H9 (cell line): ENCODE data around the gene SUN2. TPM values are rescaled to one million over a fixed set of nuclear protein-coding genes. Genes with fewer than 3 reads are reported as not detected.

Source experiments
- DNase-seq: peaks from one replicate; pipeline ENCODE4 v3.0.0-alpha.2; 2017
- H2AFZ ChIP-seq: one replicate; pipeline ENCODE4 v1.6.1; 2013; ENCODE audit warnings: mild to moderate bottlenecking, low read length, control low read depth, moderate library complexity
- H2AK5ac ChIP-seq: 2 replicates; pipeline ENCODE4 v1.6.1; 2013; ENCODE audit warnings: low read length, control low read depth, mixed read lengths; ENCODE audit not compliant: insufficient read length
- H2BK120ac ChIP-seq: one replicate; pipeline ENCODE4 v1.6.1; 2013; ENCODE audit warnings: low read depth, mild to moderate bottlenecking, low read length, control low read depth, inconsistent platforms; ENCODE audit not compliant: poor library complexity, severe bottlenecking
- H2BK12ac ChIP-seq: 2 replicates; pipeline ENCODE4 v1.6.1; 2013; ENCODE audit warnings: low read length, control low read depth, mixed read lengths, low read depth; ENCODE audit not compliant: insufficient read length
- H2BK15ac ChIP-seq: 2 replicates; pipeline ENCODE4 v1.6.1; 2013; ENCODE audit warnings: low read depth, low read length, control low read depth
- H2BK20ac ChIP-seq: one replicate; pipeline ENCODE4 v1.6.1; 2013; ENCODE audit warnings: low read depth, mild to moderate bottlenecking, low read length, control low read depth, inconsistent platforms; ENCODE audit not compliant: poor library complexity, severe bottlenecking
- H2BK5ac ChIP-seq: 2 replicates; pipeline ENCODE4 v1.6.1; 2013; ENCODE audit warnings: low read length, control low read depth, mixed read lengths; ENCODE audit not compliant: insufficient read length
- H3K14ac ChIP-seq: 2 replicates; pipeline ENCODE4 v1.6.1; 2013; ENCODE audit warnings: low read length, control low read depth; ENCODE audit not compliant: insufficient read depth
- H3K18ac ChIP-seq: 2 replicates; pipeline ENCODE4 v1.6.1; 2013; ENCODE audit warnings: low read depth, mild to moderate bottlenecking, mixed read lengths, low read length, control low read depth; ENCODE audit not compliant: insufficient read length
- H3K23ac ChIP-seq: 2 replicates; pipeline ENCODE4 v1.6.1; 2013; ENCODE audit warnings: low read length, control low read depth, mixed read lengths, low read depth; ENCODE audit not compliant: insufficient read length
- H3K23me2 ChIP-seq: 2 replicates; pipeline ENCODE4 v1.6.1; 2013; ENCODE audit warnings: low read depth, mild to moderate bottlenecking, mixed read lengths, low read length, control low read depth; ENCODE audit not compliant: insufficient read length, poor library complexity, severe bottlenecking
- H3K27ac ChIP-seq: 2 replicates; pipeline ENCODE4 v1.5.1; 2013; ENCODE audit warnings: low read length, control low read depth, mixed read lengths, low read depth; ENCODE audit not compliant: insufficient read length
- H3K27me3 ChIP-seq: 2 replicates; pipeline ENCODE4 v1.6.1; 2013; ENCODE audit warnings: low read length, control low read depth, inconsistent platforms; ENCODE audit not compliant: insufficient read depth
- H3K4ac ChIP-seq: 2 replicates; pipeline ENCODE4 v1.6.1; 2013; ENCODE audit warnings: low read depth, mild to moderate bottlenecking, control low read depth, inconsistent platforms, low read length, moderate library complexity
- H3K4me1 ChIP-seq: 2 replicates; pipeline ENCODE4 v1.6.1; 2013; ENCODE audit warnings: low read length, control low read depth, inconsistent platforms; ENCODE audit not compliant: insufficient read depth
- H3K4me2 ChIP-seq: 2 replicates; pipeline ENCODE4 v1.6.1; 2013; ENCODE audit warnings: low read length, control low read depth, mixed read lengths; ENCODE audit not compliant: insufficient read length, insufficient read depth
- H3K56ac ChIP-seq: 2 replicates; pipeline ENCODE4 v1.6.1; 2013; ENCODE audit warnings: low read depth, mild to moderate bottlenecking, mixed read lengths, low read length, control low read depth; ENCODE audit not compliant: insufficient read length
- H3K79me1 ChIP-seq: 2 replicates; pipeline ENCODE4 v1.6.1; 2013; ENCODE audit warnings: low read depth, mild to moderate bottlenecking, moderate library complexity, low read length, control low read depth, inconsistent platforms; ENCODE audit not compliant: insufficient read depth, poor library complexity, severe bottlenecking
- H3K79me2 ChIP-seq: 2 replicates; pipeline ENCODE4 v1.6.1; 2013; ENCODE audit warnings: low read length, control low read depth, inconsistent platforms; ENCODE audit not compliant: insufficient read depth
- H3K9ac ChIP-seq: 2 replicates; pipeline ENCODE4 v1.6.1; 2013; ENCODE audit warnings: low read length, control low read depth, mixed read lengths; ENCODE audit not compliant: insufficient read length; ENCODE audit errors: extremely low read depth
- H3K9me3 ChIP-seq: one replicate; pipeline ENCODE4 v1.6.1; 2013; ENCODE audit warnings: low read depth, low read length, inconsistent platforms; ENCODE audit not compliant: control insufficient read depth
- H3T11ph ChIP-seq: one replicate; pipeline ENCODE4 v1.6.1; 2013; ENCODE audit warnings: mild to moderate bottlenecking, low read length, control low read depth, inconsistent platforms
- H4K20me1 ChIP-seq: one replicate; pipeline ENCODE4 v1.6.1; 2013; ENCODE audit not compliant: control insufficient read depth, insufficient read length, insufficient read depth
- H4K5ac ChIP-seq: 2 replicates; pipeline ENCODE4 v1.6.1; 2013; ENCODE audit warnings: low read depth, mild to moderate bottlenecking, mixed read lengths, low read length, control low read depth; ENCODE audit not compliant: insufficient read length
- H4K8ac ChIP-seq: replicated peaks from 2 replicates; pipeline ENCODE4 v1.6.1; 2013; ENCODE audit warnings: low read length, control low read depth, mixed read lengths, low read depth; ENCODE audit not compliant: insufficient read length
- H4K91ac ChIP-seq: 2 replicates; pipeline ENCODE4 v1.6.1; 2013; ENCODE audit warnings: low read depth, mild to moderate bottlenecking, moderate library complexity, mixed read lengths, low read length, control low read depth; ENCODE audit not compliant: insufficient read length
- H3K27ac Mint-ChIP-seq, 3 experiments: 2 replicates in 2 of 3; 3 replicates in 1 of 3; pipeline ENCODE4 v1.8.0; 2020 to 2021; ENCODE audit warnings: mixed read lengths in 3 of 3, mild to moderate bottlenecking in 1 of 3, moderate library complexity in 1 of 3
- H3K27me3 Mint-ChIP-seq: 2 replicates; pipeline ENCODE4 v1.8.0; 2021; ENCODE audit warnings: low read depth, mild to moderate bottlenecking, moderate library complexity, mixed read lengths
- H3K36me3 Mint-ChIP-seq, 3 experiments: 2 replicates in 2 of 3; 3 replicates in 1 of 3; pipeline ENCODE4 v1.8.0; 2020 to 2021; ENCODE audit warnings: low read depth in 3 of 3, mixed read lengths in 3 of 3; ENCODE audit not compliant: insufficient read depth in 1 of 3
- H3K4me1 Mint-ChIP-seq, 2 experiments: 2 replicates each; pipeline ENCODE4 v1.8.0; 2020; ENCODE audit warnings: mixed read lengths in 2 of 2
- H3K4me3 Mint-ChIP-seq, 2 experiments: 2 replicates in 1 of 2; 3 replicates in 1 of 2; pipeline ENCODE4 v1.8.0; 2020 to 2021; ENCODE audit warnings: mild to moderate bottlenecking in 2 of 2, mixed read lengths in 2 of 2, moderate library complexity in 1 of 2
- H3K9me3 Mint-ChIP-seq, 2 experiments: 2 replicates in 1 of 2; 3 replicates in 1 of 2; pipeline ENCODE4 v1.8.0; 2020; ENCODE audit warnings: mild to moderate bottlenecking in 2 of 2, mixed read lengths in 2 of 2, moderate library complexity in 1 of 2
- CTCF ChIP-seq: fragments of 200-600 bp; sonication (generic); conservative IDR thresholded peaks from 3 replicates; pipeline ENCODE4 v1.8.0; 2021; ENCODE audit warnings: antibody characterized with exemption, mild to moderate bottlenecking
- WGBS: extraction: QIAGEN DNeasy Blood & Tissue Kit; methylation state at CpG from one replicate; pipeline ENCODE4 v1.1.7; 2013; ENCODE audit warnings: missing lambda C conversion rate, low lambda C conversion rate, mixed read lengths; ENCODE audit not compliant: insufficient read length; ENCODE audit errors: extremely low coverage; 5-methylcytosine and 5-hydroxymethylcytosine counted together
- total RNA-seq: library from RNA; stranded (reverse); gene quantifications from 2 replicates; pipeline ENCODE4 v1.2.1, GENCODE V29; 2021

Gene SUN2
- total RNA-seq, 1 experiment from 2014 or later, result 12.0 TPM

DNA sequence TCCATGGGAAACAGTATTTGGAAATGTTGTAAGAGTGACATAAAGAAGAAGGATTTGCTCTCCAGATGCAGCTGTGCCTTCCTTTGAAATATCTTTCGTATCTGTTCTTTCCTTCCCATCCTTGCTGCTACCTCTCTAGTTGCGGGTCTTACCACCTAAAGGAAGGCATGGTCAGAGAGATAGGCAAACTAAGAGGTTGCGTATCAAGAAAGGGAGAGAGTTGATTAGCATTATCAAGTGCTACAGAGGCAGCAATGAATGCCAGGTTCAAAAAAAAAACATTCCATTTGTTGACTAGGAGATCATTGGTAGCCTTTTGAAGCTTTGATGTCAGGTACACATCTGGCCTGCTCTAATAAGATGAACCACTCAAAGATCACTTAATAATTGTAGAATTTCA lies 45.4 kb downstream of the SUN2 start:
- no peak overlapping the region for H3K9ac ChIP-seq
- H3K79me2 ChIP-seq, result peaks cover 46% of the 10 kb centered on the region; the same call in 1 of the 2 replicates
- H2BK15ac ChIP-seq, result no peak overlapping the region
- DNase-seq, result no peak
- H3K18ac ChIP-seq, result no peak overlapping the region
- no peak overlapping the region for H2AK5ac ChIP-seq
- no peak overlapping the region for H3K14ac ChIP-seq
- H3K9me3 Mint-ChIP-seq, result no peaks in the 10 kb centered on the region
- H3K23ac ChIP-seq, result no peak overlapping the region
- no peak overlapping the region for H2BK120ac ChIP-seq
- WGBS, result no CpG with 5 or more reads among the region's 3 CpGs
- no peak overlapping the region for H3K27ac Mint-ChIP-seq
- peaks cover 48 to 55% of the 10 kb centered on the region in 2 experiments for H3K4me1 Mint-ChIP-seq
- no peak overlapping the region for H3K4ac ChIP-seq
- H3K36me3 Mint-ChIP-seq, result peaks cover 7 to 37% (median 31%) of the 10 kb centered on the region in 3 experiments; a peak in 6 of 7 replicates
- H4K91ac ChIP-seq, result no peak overlapping the region
- H2BK5ac ChIP-seq, result no peak overlapping the region
- no peak overlapping the region for H2BK20ac ChIP-seq
- no peak overlapping the region for H3K56ac ChIP-seq
- H3K4me3 Mint-ChIP-seq, result no peak overlapping the region
- no peak overlapping the region for H4K8ac ChIP-seq
- TF ChIP-seq CTCF, result no peak
- no peaks in the 10 kb centered on the region for H3K9me3 ChIP-seq
- H3K23me2 ChIP-seq, result peaks cover 6% of the 10 kb centered on the region
- H4K20me1 ChIP-seq, result no peaks in the 10 kb centered on the region
- no peaks in the 10 kb centered on the region for H3K27me3 ChIP-seq
- no peak overlapping the region for H2BK12ac ChIP-seq
- H3K79me1 ChIP-seq, result peaks cover 10% of the 10 kb centered on the region
- H3K4me1 ChIP-seq, result peaks cover 14% of the 10 kb centered on the region
- H3K4me2 ChIP-seq, result no peak overlapping the region
- no peak overlapping the region for H4K5ac ChIP-seq
- no peak overlapping the region for H3K27ac ChIP-seq
- H2AFZ ChIP-seq, result no peak overlapping the region
- no peaks in the 10 kb centered on the region for H3K27me3 Mint-ChIP-seq
- no peak overlapping the region for H3T11ph ChIP-seq
